B cell (primary cell): ENCODE results near the gene LONP1. TPM values are rescaled to one million over a fixed set of nuclear protein-coding genes. Genes with fewer than 3 reads are reported as not detected.

Experiments used
- ATAC-seq: fragments of 200-7000 bp; cut with Tn5 transposase; one replicate; pipeline ENCODE4 v1.10.0; 2021; ENCODE audit warnings: low read depth, mild to moderate bottlenecking, moderate number of reproducible peaks, moderate library complexity
- CTCF ChIA-PET: fragments of 350-600 bp; sonication (Branson Sonifier 250); formaldehyde crosslinking; loops from one replicate; lab custom pipeline; 2021; ENCODE audit warnings: antibody characterized with exemption, inconsistent platforms; lab: Charles Lee
- POLR2A ChIA-PET: fragments of 350-600 bp; sonication (Branson Sonifier 250); formaldehyde crosslinking; loops from one replicate; lab custom pipeline; 2021; ENCODE audit warnings: antibody characterized with exemption; lab: Charles Lee
- DNase-seq: peaks from one replicate; pipeline ENCODE4 v3.0.0; 2013
- H2AFZ ChIP-seq: 2 replicates; pipeline ENCODE4 v1.6.1; 2012; ENCODE audit warnings: mild to moderate bottlenecking, low read depth, low read length; ENCODE audit not compliant: insufficient read depth, poor library complexity, severe bottlenecking
- H3K27ac ChIP-seq, 2 donors: 1 replicate in 1 of 2; 2 replicates in 1 of 2; pipeline ENCODE4 v1.5.1; 2012 to 2013; ENCODE audit warnings: low read length in 2 of 2, mild to moderate bottlenecking in 2 of 2, moderate library complexity in 1 of 2
- H3K27me3 ChIP-seq, 4 experiments: fragments of 200-600 bp in 1 of 4; sonication (generic) in 1 of 4; replicated peaks in 1 of 4; 1 replicate in 2 of 4; 2 replicates in 2 of 4; pipeline versions ENCODE4 v1.6.1 to v1.7.0; 2013 to 2016; ENCODE audit warnings: low read length in 3 of 4, mild to moderate bottlenecking in 2 of 4, mixed read lengths in 1 of 4, moderate library complexity in 1 of 4; ENCODE audit not compliant: insufficient read depth in 4 of 4, control insufficient read depth in 3 of 4; ENCODE audit errors: control extremely low read depth in 1 of 4
- H3K36me3 ChIP-seq, 2 experiments: replicated peaks in 1 of 2; 1 replicate in 1 of 2; 2 replicates in 1 of 2; pipeline versions ENCODE4 v1.6.1 to v1.7.1; 2013; ENCODE audit warnings: low read length in 1 of 2; ENCODE audit not compliant: insufficient read depth in 2 of 2, control insufficient read depth in 1 of 2; ENCODE audit errors: control extremely low read depth in 1 of 2, extremely low read depth in 1 of 2
- H3K4me1 ChIP-seq, 2 donors: fragments of 200-600 bp in 1 of 2; sonication (generic) in 1 of 2; 1 replicate in 1 of 2; 2 replicates in 1 of 2; pipeline versions ENCODE4 v1.5.1 to v1.6.1; 2013 to 2017; ENCODE audit warnings: low read length in 2 of 2; ENCODE audit not compliant: control insufficient read depth in 2 of 2, insufficient read depth in 2 of 2
- H3K4me2 ChIP-seq: replicated peaks from 2 replicates; pipeline ENCODE3; 2012; ENCODE audit warnings: mild to moderate bottlenecking, low read depth, low read length; ENCODE audit not compliant: poor library complexity, severe bottlenecking
- H3K4me3 ChIP-seq, 5 experiments: fragments of 200-600 bp in 1 of 5; sonication (generic) in 1 of 5; 1 replicate in 3 of 5; 2 replicates in 2 of 5; pipeline versions ENCODE4 v1.5.1 to v1.7.0; 2011 to 2016; ENCODE audit warnings: low read length in 4 of 5, mild to moderate bottlenecking in 4 of 5, low read depth in 2 of 5, control low read depth in 1 of 5, moderate library complexity in 1 of 5; ENCODE audit not compliant: insufficient read depth in 1 of 5; ENCODE audit errors: control extremely low read depth in 1 of 5, extremely low read depth in 1 of 5
- H3K79me2 ChIP-seq: fragments of 200-600 bp; sonication (generic); one replicate; pipeline ENCODE4 v1.6.0; 2016; ENCODE audit warnings: low read length; ENCODE audit not compliant: control insufficient read depth, insufficient read depth
- H3K9ac ChIP-seq: fragments of 200-600 bp; sonication (generic); 2 replicates; pipeline ENCODE4 v1.6.1; 2017; ENCODE audit warnings: mild to moderate bottlenecking, low read length, moderate library complexity
- H3K9me3 ChIP-seq, 3 donors: one replicate each; pipeline versions ENCODE4 v1.6.1 to v1.7.1; 2013; ENCODE audit warnings: low read length in 2 of 3; ENCODE audit not compliant: control insufficient read depth in 2 of 3, insufficient read depth in 1 of 3; ENCODE audit errors: control extremely low read depth in 1 of 3
- H4K20me1 ChIP-seq: 2 replicates; pipeline ENCODE4 v1.6.0; 2012; ENCODE audit warnings: mild to moderate bottlenecking, low read length; ENCODE audit not compliant: insufficient read depth, control insufficient read depth, poor library complexity, severe bottlenecking
- H3K27ac Mint-ChIP-seq: one replicate; pipeline ENCODE4 v1.8.0; 2021; ENCODE audit warnings: mixed read lengths
- H3K27me3 Mint-ChIP-seq: one replicate; pipeline ENCODE4 v1.8.0; 2021; ENCODE audit warnings: mixed read lengths
- H3K4me1 Mint-ChIP-seq: one replicate; pipeline ENCODE4 v1.8.0; 2021; ENCODE audit warnings: mixed read lengths
- H3K4me3 Mint-ChIP-seq: one replicate; pipeline ENCODE4 v1.8.0; 2021; ENCODE audit warnings: mixed read lengths
- H3K9me3 Mint-ChIP-seq: one replicate; pipeline ENCODE4 v1.8.0; 2022; ENCODE audit warnings: mixed read lengths; ENCODE audit not compliant: insufficient read depth
- CTCF ChIP-seq: fragments of 200-600 bp; IDR thresholded peaks from one replicate; pipeline ENCODE4 v1.8.0; 2022; ENCODE audit warnings: antibody characterized with exemption, mild to moderate bottlenecking
- EZH2 ChIP-seq: IDR thresholded peaks from 2 replicates; pipeline ENCODE4 v1.6.1; 2012; ENCODE audit warnings: borderline replicate concordance, low read depth, mild to moderate bottlenecking, moderate library complexity, low read length; ENCODE audit not compliant: insufficient read depth, poor library complexity, severe bottlenecking
- WGBS: methylation state at CpG from one replicate; pipeline ENCODE4 v1.1.5; 2013; ENCODE audit warnings: missing lambda C conversion rate; ENCODE audit not compliant: insufficient coverage; 5-methylcytosine and 5-hydroxymethylcytosine counted together
- intact Hi-C: fragments of 100-400 bp; cut with micrococcal nuclease; formaldehyde crosslinking; loops from one replicate; pipeline ENCODE4 v1.10.0; 2022
- polyA plus RNA-seq: library from polyadenylated mRNA; depleted of rRNA; stranded (reverse); fragments of >200 nt; gene quantifications from 2 replicates; pipeline ENCODE4 v1.2.3, GENCODE V29; 2012
- total RNA-seq, 2 donors: library from RNA; stranded (reverse); fragments of 120-200 nt in 1 of 2; gene quantifications; 1 replicate in 1 of 2; 2 replicates in 1 of 2; pipeline versions ENCODE4 v1.2.3 to v1.2.4, GENCODE V29; 2013 to 2022

LONP1 gene
- total and polyA plus RNA-seq, 2 donors (not counting 1 experiment from before 2014, with no cell fraction given), result 60.1 to 67.2 TPM

- Histone ChIP-seq H4K20me1 (no peaks in the 10 kb centered on the region), H3K27me3 (no peaks in the 10 kb centered on the region), H3K79me2 (peaks cover 12% of the 10 kb centered on the region), H3K36me3 (no peaks in the 10 kb centered on the region), H3K27ac (peak overlapping the region; percentile 96 to 98), H3K4me2 (peak overlapping the region; percentile 91), H3K9ac (peak overlapping the region; percentile 92), H3K4me1 (peaks cover 14 to 17% of the 10 kb centered on the region in 2 donors), H3K9me3 (peaks cover 0 to 3% (median 0%) of the 10 kb centered on the region in 3 donors), H2AFZ (peak overlapping the region; percentile 92), H3K4me3 (peak overlapping the region; percentile 65 to 100 (median 81))
- intact Hi-C loops, result loop anchor here (1.0 to 10.0 kb wide), 4 partner anchors 10 to 1915 kb away; partner anchors contain the start of genes APBA3, DUS3L, MRPL54 and RPL36
- WGBS, result 2% methylated on average over 21 of the region's 23 CpGs
- DNase-seq, result no peak
- Mint-ChIP-seq H3K4me1 (peaks cover 25% of the 10 kb centered on the region), H3K27me3 (no peaks in the 10 kb centered on the region), H3K9me3 (no peaks in the 10 kb centered on the region), H3K4me3 (peak overlapping the region; percentile 93), H3K27ac (peak overlapping the region; percentile 99)
- ChIA-PET CTCF (no interaction called here), POLR2A (interaction anchor here (0.6 to 0.7 kb wide), 2 partner anchors 28 to 111 kb away, joined by 3 to 10 read pairs; partner anchors contain the start of gene DUS3L)
- TF ChIP-seq CTCF, result no peak
- TF ChIP-seq EZH2, result no peak
- ATAC-seq, result no peak
These were observed 39.9 kb downstream of the LONP1 start for GRCh38 chr19:5680084-5680436.

- H3K9me3 ChIP-seq, result peaks cover 0 to 3% (median 0%) of the 10 kb centered on the region in 3 donors
- peaks cover 25% of the 10 kb centered on the region for H3K4me1 Mint-ChIP-seq
- WGBS, result 47% methylated on average over 20 of the region's 26 CpGs
- H3K4me2 ChIP-seq, result peak overlapping the region; percentile 91
- H3K9ac ChIP-seq, result peak overlapping the region; percentile 92
- H3K27me3 Mint-ChIP-seq, result no peaks in the 10 kb centered on the region
- no peaks in the 10 kb centered on the region for H3K9me3 Mint-ChIP-seq
- POLR2A ChIA-PET, result interaction anchor here (0.6 to 0.7 kb wide), 3 partner anchors 29 to 1246 kb away, joined by 3 to 10 read pairs (median 3); partner anchors contain the start of gene DUS3L
- no peaks in the 10 kb centered on the region for H4K20me1 ChIP-seq
- H3K79me2 ChIP-seq, result peaks cover 12% of the 10 kb centered on the region
- H3K4me3 Mint-ChIP-seq, result peak overlapping the region; percentile 93
- H3K27me3 ChIP-seq, result no peaks in the 10 kb centered on the region
- CTCF ChIA-PET, result no interaction called here
- no peaks in the 10 kb centered on the region for H3K36me3 ChIP-seq
- ATAC-seq (no peak), DNase-seq (peak; percentile 48)
- peak overlapping the region; percentile 65 to 100 (median 81) for H3K4me3 ChIP-seq
- peak overlapping the region; percentile 96 to 98 for H3K27ac ChIP-seq
- intact Hi-C loops, result loop anchor here (1.0 to 10.0 kb wide), 4 partner anchors 11 to 1915 kb away; partner anchors contain the start of genes APBA3, DUS3L, MRPL54 and RPL36
- TF ChIP-seq CTCF, result no peak
- no peak for TF ChIP-seq EZH2
- H3K4me1 ChIP-seq, result peaks cover 14 to 17% of the 10 kb centered on the region in 2 donors
- peak overlapping the region; percentile 92 for H2AFZ ChIP-seq
- peak overlapping the region; percentile 99 for H3K27ac Mint-ChIP-seq
These were observed 40.5 kb downstream of the LONP1 start for GRCh38 chr19:5679289-5680083.
